ENCODE results near the gene HAUS5.

The HAUS5 gene

GRCh38 chr19:35608251-35608650 is 4.3 kb upstream of the HAUS5 start:
- no peak for DNase-seq (ENCODE audit: low read depth in 2 of 2)

- no peak for DNase-seq (ENCODE audit: low read depth in 2 of 2)
These were observed 2.6 kb upstream of the HAUS5 start for GRCh38 chr19:35609851-35610353.

GRCh38 chr19:35612224-35612558 is 344 bp upstream of the HAUS5 start:
- DNase-seq (ENCODE audit: low read depth in 2 of 2): no peak

GRCh38 chr19:35613574-35613973 is 1.0 kb downstream of the HAUS5 start:
- DNase-seq (ENCODE audit: low read depth in 2 of 2): no peak

GRCh38 chr19:35615036-35615435 is 2.5 kb downstream of the HAUS5 start:
- no peak for DNase-seq (ENCODE audit: low read depth in 2 of 2)

- no peak for DNase-seq (ENCODE audit: low read depth in 2 of 2)
These were observed 6.3 kb downstream of the HAUS5 start for GRCh38 chr19:35618857-35619256.

- no peak for DNase-seq (ENCODE audit: low read depth in 2 of 2)
These were observed 6.9 kb downstream of the HAUS5 start for GRCh38 chr19:35619290-35619923.

GRCh38 chr19:35620001-35620400 is 7.5 kb downstream of the HAUS5 start:
- no peak for DNase-seq (ENCODE audit: low read depth in 2 of 2)

GRCh38 chr19:35621708-35622107 is 9.2 kb downstream of the HAUS5 start:
- no peak for DNase-seq (ENCODE audit: low read depth in 2 of 2)

- DNase-seq (ENCODE audit: low read depth in 2 of 2): no peak
These were observed 10.2 kb downstream of the HAUS5 start for GRCh38 chr19:35622750-35623149.

- DNase-seq (ENCODE audit: low read depth in 2 of 2): no peak
These were observed 10.9 kb downstream of the HAUS5 start for GRCh38 chr19:35623327-35624010.

GRCh38 chr19:35628264-35628564 is 15.7 kb downstream of the HAUS5 start:
- no peak for DNase-seq (ENCODE audit: low read depth in 2 of 2)

GRCh38 chr19:35628565-35629331 is 16.2 kb downstream of the HAUS5 start, which contains the start of gene RBM42:
Gene RBM42, plus strand, starts transcription at chr19:35629036. Its CDS starts 118 bp downstream, at chr19:35629154.
- DNase-seq (ENCODE audit: low read depth in 2 of 2): peak; percentile 94 to 96

GRCh38 chr19:35629332-35629633 is 16.7 kb downstream of the HAUS5 start:
- DNase-seq (ENCODE audit: low read depth in 2 of 2): no peak

GRCh38 chr19:35633727-35634440 is 21.3 kb downstream of the HAUS5 start:
- no peak for DNase-seq (ENCODE audit: low read depth in 2 of 2)

- DNase-seq (ENCODE audit: low read depth in 2 of 2): no peak
These were observed 24.1 kb downstream of the HAUS5 start for GRCh38 chr19:35636651-35637050.

- no peak for DNase-seq (ENCODE audit: low read depth in 2 of 2)
These were observed 24.6 kb downstream of the HAUS5 start for GRCh38 chr19:35637165-35637564.

GRCh38 chr19:35639321-35639639 is 26.7 kb downstream of the HAUS5 start:
- DNase-seq (ENCODE audit: low read depth in 2 of 2): no peak

- DNase-seq (ENCODE audit: low read depth in 2 of 2): no peak
These were observed 27.3 kb downstream of the HAUS5 start for GRCh38 chr19:35639863-35640262.

GRCh38 chr19:35641515-35642151 is 29.1 kb downstream of the HAUS5 start, which contains the start of gene ETV2:
Gene ETV2, plus strand, starts transcription at chr19:35641745. Its CDS starts 716 bp downstream, at chr19:35642461.
- DNase-seq (ENCODE audit: low read depth in 2 of 2): peak; percentile 33 to 39

- no peak for DNase-seq (ENCODE audit: low read depth in 2 of 2)
These were observed 29.8 kb downstream of the HAUS5 start for GRCh38 chr19:35642312-35642711.

- no peak for DNase-seq (ENCODE audit: low read depth in 2 of 2)
These were observed 30.3 kb downstream of the HAUS5 start for GRCh38 chr19:35642798-35643254.
